GM12878 (cell line): ENCODE data around the gene NEDD8. TPM values are rescaled to one million over a fixed set of nuclear protein-coding genes. Genes with fewer than 3 reads are reported as not detected.

Source experiments
- ATF2 ChIP-seq: IDR thresholded peaks from 2 replicates; pipeline ENCODE4 v1.6.1; 2012; ENCODE audit warnings: low read length, inconsistent platforms
- BACH1 ChIP-seq: fragments of 450-650 bp; IDR thresholded peaks from 2 replicates; pipeline ENCODE4 v1.6.1; 2017; ENCODE audit warnings: mild to moderate bottlenecking, borderline replicate concordance
- BCL11A ChIP-seq: IDR thresholded peaks from 2 replicates; pipeline ENCODE4 v1.6.1; 2011; ENCODE audit warnings: low read depth, low read length
- CBX5 ChIP-seq: sonication (generic); IDR thresholded peaks from 2 replicates; pipeline ENCODE4 v1.6.1; 2016; ENCODE audit warnings: low read depth, moderate library complexity, mild to moderate bottlenecking, inconsistent platforms
- EP300 ChIP-seq, 2 experiments: fragments of 150-350 bp in 1 of 2; IDR thresholded peaks; 2 replicates each; pipeline ENCODE4 v1.6.1; 2011 to 2012; ENCODE audit warnings: low read depth in 2 of 2, low read length in 2 of 2, borderline replicate concordance in 1 of 2, improper control_type of control experiment in 1 of 2, inconsistent platforms in 1 of 2; ENCODE audit not compliant: control insufficient read depth in 1 of 2
- ESRRA ChIP-seq: IDR thresholded peaks from 2 replicates; pipeline ENCODE4 v1.6.1; 2012; ENCODE audit warnings: mild to moderate bottlenecking, low read length, improper control_type of control experiment
- FOXM1 ChIP-seq: IDR thresholded peaks from 2 replicates; pipeline ENCODE4 v1.6.1; 2012; ENCODE audit warnings: low read depth, mild to moderate bottlenecking, inconsistent platforms, low read length, moderate library complexity
- IKZF1 ChIP-seq: fragments of 450-650 bp; conservative IDR thresholded peaks from 2 replicates; pipeline ENCODE4 v1.6.1; 2017; ENCODE audit warnings: antibody characterized with exemption, mild to moderate bottlenecking
- IKZF2 ChIP-seq, 2 experiments: fragments of 450-650 bp; IDR thresholded peaks; 2 replicates each; pipeline ENCODE4 v1.6.1; 2017; ENCODE audit warnings: mild to moderate bottlenecking in 2 of 2, moderate library complexity in 2 of 2
- IRF5 ChIP-seq: fragments of 450-650 bp; IDR thresholded peaks from 2 replicates; pipeline ENCODE4 v1.6.1; 2017; ENCODE audit warnings: borderline replicate concordance
- MTA3 ChIP-seq: IDR thresholded peaks from 2 replicates; pipeline ENCODE4 v1.6.1; 2012; ENCODE audit warnings: low read length, inconsistent platforms, borderline replicate concordance
- MYC ChIP-seq: IDR thresholded peaks from 2 replicates; pipeline ENCODE4 v1.6.1; 2011; ENCODE audit warnings: mild to moderate bottlenecking, low read length, moderate library complexity, inconsistent platforms; ENCODE audit not compliant: insufficient read depth, insufficient replicate concordance, insufficient read length, severe bottlenecking
- NFIC ChIP-seq: IDR thresholded peaks from 2 replicates; pipeline ENCODE4 v1.6.1; 2012; ENCODE audit warnings: low read depth, mild to moderate bottlenecking, inconsistent platforms, low read length, moderate library complexity
- NFXL1 ChIP-seq: fragments of 450-650 bp; IDR thresholded peaks from 2 replicates; pipeline ENCODE4 v1.6.1; 2017; ENCODE audit warnings: antibody characterized with exemption, mild to moderate bottlenecking, borderline replicate concordance
- NR2C2 ChIP-seq: IDR thresholded peaks from 2 replicates; pipeline ENCODE4 v1.6.1; 2011; ENCODE audit warnings: borderline replicate concordance, low read depth; ENCODE audit not compliant: control insufficient read depth, insufficient read length
- PAX8 ChIP-seq: fragments of 450-650 bp; IDR thresholded peaks from 2 replicates; pipeline ENCODE4 v1.6.1; 2017; ENCODE audit warnings: mild to moderate bottlenecking, moderate library complexity
- POLR2AphosphoS5 ChIP-seq: IDR thresholded peaks from 2 replicates; pipeline ENCODE4 v1.6.1; 2011; ENCODE audit warnings: mild to moderate bottlenecking, low read length, inconsistent platforms
- SMARCA5 ChIP-seq: fragments of 450-650 bp; IDR thresholded peaks from 2 replicates; pipeline ENCODE4 v1.6.1; 2017; ENCODE audit warnings: mild to moderate bottlenecking
- SMC3 ChIP-seq: IDR thresholded peaks from 2 replicates; pipeline ENCODE4 v1.6.1; 2011; ENCODE audit warnings: low read length, improper control_type of control experiment, borderline replicate concordance
- TAF1 ChIP-seq: IDR thresholded peaks from 2 replicates; pipeline ENCODE4 v1.6.1; 2011; ENCODE audit warnings: mild to moderate bottlenecking, low read depth, low read length, borderline replicate concordance
- TBL1XR1 ChIP-seq: IDR thresholded peaks from 2 replicates; pipeline ENCODE4 v1.6.1; 2012; ENCODE audit warnings: low read depth, low read length, improper control_type of control experiment
- TCF7 ChIP-seq: IDR thresholded peaks from 2 replicates; pipeline ENCODE4 v1.6.1; 2014; ENCODE audit warnings: antibody characterized with exemption, borderline replicate concordance
- ZNF207 ChIP-seq: fragments of 450-650 bp; IDR thresholded peaks from 2 replicates; pipeline ENCODE4 v1.6.1; 2014; ENCODE audit warnings: antibody characterized with exemption, mild to moderate bottlenecking, borderline replicate concordance
- polyA plus RNA-seq, 11 experiments: library from polyadenylated mRNA; depleted of rRNA in 4 of 11; unstranded in 6 of 11; stranded (reverse) in 5 of 11; fragments of >200 nt; fragmentation: Nextera tagmentation in 4 of 11; fragmentation: Illumina TruSeq in 1 of 11; extraction: Ambion mirVana in 4 of 11; extraction: Trizol in 1 of 11; gene quantifications; 1 replicate in 1 of 11; 2 replicates in 10 of 11; pipeline versions ENCODE4 v1.2.1 to v1.2.3, GENCODE V29; 2011 to 2016; ENCODE audit warnings: inconsistent platforms in 2 of 11, missing spikeins in 2 of 11, low read depth in 1 of 11
- total RNA-seq, 4 experiments: library from RNA; depleted of rRNA in 3 of 4; stranded (reverse); fragments of >200 nt in 3 of 4; fragmentation: Illumina TruSeq in 1 of 4; extraction: Trizol in 1 of 4; gene quantifications; 2 replicates each; pipeline versions ENCODE4 v1.2.1 to v1.2.3, GENCODE V29; 2013 to 2021
- TF ChIP-seq, protein P1 (sequence below): IDR thresholded peaks from 2 replicates; pipeline ENCODE4 v1.6.1; 2012; ENCODE audit warnings: low read depth, low read length, improper control_type of control experiment

NEDD8 gene
- total and polyA plus RNA-seq, 10 of the 15 experiments (the other 5 are each of a cell fraction or from before 2014, with no cell fraction given), result 164 to 991 (median 300) TPM

- TF ChIP-seq IKZF2 (IDR thresholded peaks at IDR 0.05) (peak; percentile 26 to 36; a peak in 3 of 4 replicates), ESRRA (no peak), BACH1 (no peak), IKZF1 (peak; percentile 82; the same call in 1 of the 2 replicates), POLR2AphosphoS5 (no peak), MYC (no peak), SMARCA5 (no peak), FOXM1 (no peak), CBX5 (no peak), EP300 (IDR thresholded peaks at IDR 0.05; ENCODE audit: borderline replicate concordance in 1 of 2, control insufficient read depth in 1 of 2, low read depth in 2 of 2, low read length in 2 of 2) (no peak), ATF2 (no peak), TAF1 (peak; percentile 82), IRF5 (no peak), NR2C2 (no peak), SMC3 (no peak), NFIC (no peak), ZNF207 (peak; percentile 67; the same call in 1 of the 2 replicates), MTA3 (no peak; the same call in 1 of the 2 replicates), TBL1XR1 (no peak), TCF7 (no peak), NFXL1 (no peak), PAX8 (no peak), BCL11A (no peak)
- TF ChIP-seq, protein P1, sequence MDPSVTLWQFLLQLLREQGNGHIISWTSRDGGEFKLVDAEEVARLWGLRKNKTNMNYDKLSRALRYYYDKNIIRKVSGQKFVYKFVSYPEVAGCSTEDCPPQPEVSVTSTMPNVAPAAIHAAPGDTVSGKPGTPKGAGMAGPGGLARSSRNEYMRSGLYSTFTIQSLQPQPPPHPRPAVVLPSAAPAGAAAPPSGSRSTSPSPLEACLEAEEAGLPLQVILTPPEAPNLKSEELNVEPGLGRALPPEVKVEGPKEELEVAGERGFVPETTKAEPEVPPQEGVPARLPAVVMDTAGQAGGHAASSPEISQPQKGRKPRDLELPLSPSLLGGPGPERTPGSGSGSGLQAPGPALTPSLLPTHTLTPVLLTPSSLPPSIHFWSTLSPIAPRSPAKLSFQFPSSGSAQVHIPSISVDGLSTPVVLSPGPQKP, result no peak
These were observed 724 bp upstream of the NEDD8 start, which contains the start of gene GMPR2 (continued) for GRCh38 chr14:24232645-24233537.
